B cell (primary cell): Measurements from ENCODE around the gene TEKT4. TPM values are rescaled to one million over a fixed set of nuclear protein-coding genes. Genes with fewer than 3 reads are reported as not detected.

Experiments used
- ATAC-seq: fragments of 200-7000 bp; cut with Tn5 transposase; one replicate; pipeline ENCODE4 v1.10.0; 2021; ENCODE audit warnings: low read depth, mild to moderate bottlenecking, moderate number of reproducible peaks, moderate library complexity
- CTCF ChIA-PET: fragments of 350-600 bp; sonication (Branson Sonifier 250); formaldehyde crosslinking; loops from one replicate; lab custom pipeline; 2021; ENCODE audit warnings: antibody characterized with exemption, inconsistent platforms; lab: Charles Lee
- POLR2A ChIA-PET: fragments of 350-600 bp; sonication (Branson Sonifier 250); formaldehyde crosslinking; loops from one replicate; lab custom pipeline; 2021; ENCODE audit warnings: antibody characterized with exemption; lab: Charles Lee
- DNase-seq: peaks from one replicate; pipeline ENCODE4 v3.0.0; 2013
- H2AFZ ChIP-seq: 2 replicates; pipeline ENCODE4 v1.6.1; 2012; ENCODE audit warnings: mild to moderate bottlenecking, low read depth, low read length; ENCODE audit not compliant: insufficient read depth, poor library complexity, severe bottlenecking
- H3K27ac ChIP-seq, 2 donors: 1 replicate in 1 of 2; 2 replicates in 1 of 2; pipeline ENCODE4 v1.5.1; 2012 to 2013; ENCODE audit warnings: low read length in 2 of 2, mild to moderate bottlenecking in 2 of 2, moderate library complexity in 1 of 2
- H3K27me3 ChIP-seq, 4 experiments: fragments of 200-600 bp in 1 of 4; sonication (generic) in 1 of 4; replicated peaks in 1 of 4; 1 replicate in 2 of 4; 2 replicates in 2 of 4; pipeline versions ENCODE4 v1.6.1 to v1.7.0; 2013 to 2016; ENCODE audit warnings: low read length in 3 of 4, mild to moderate bottlenecking in 2 of 4, mixed read lengths in 1 of 4, moderate library complexity in 1 of 4; ENCODE audit not compliant: insufficient read depth in 4 of 4, control insufficient read depth in 3 of 4; ENCODE audit errors: control extremely low read depth in 1 of 4
- H3K36me3 ChIP-seq, 2 experiments: replicated peaks in 1 of 2; 1 replicate in 1 of 2; 2 replicates in 1 of 2; pipeline versions ENCODE4 v1.6.1 to v1.7.1; 2013; ENCODE audit warnings: low read length in 1 of 2; ENCODE audit not compliant: insufficient read depth in 2 of 2, control insufficient read depth in 1 of 2; ENCODE audit errors: control extremely low read depth in 1 of 2, extremely low read depth in 1 of 2
- H3K4me1 ChIP-seq, 2 donors: fragments of 200-600 bp in 1 of 2; sonication (generic) in 1 of 2; 1 replicate in 1 of 2; 2 replicates in 1 of 2; pipeline versions ENCODE4 v1.5.1 to v1.6.1; 2013 to 2017; ENCODE audit warnings: low read length in 2 of 2; ENCODE audit not compliant: control insufficient read depth in 2 of 2, insufficient read depth in 2 of 2
- H3K4me2 ChIP-seq: replicated peaks from 2 replicates; pipeline ENCODE3; 2012; ENCODE audit warnings: mild to moderate bottlenecking, low read depth, low read length; ENCODE audit not compliant: poor library complexity, severe bottlenecking
- H3K4me3 ChIP-seq, 5 experiments: fragments of 200-600 bp in 1 of 5; sonication (generic) in 1 of 5; 1 replicate in 3 of 5; 2 replicates in 2 of 5; pipeline versions ENCODE4 v1.5.1 to v1.7.0; 2011 to 2016; ENCODE audit warnings: low read length in 4 of 5, mild to moderate bottlenecking in 4 of 5, low read depth in 2 of 5, control low read depth in 1 of 5, moderate library complexity in 1 of 5; ENCODE audit not compliant: insufficient read depth in 1 of 5; ENCODE audit errors: control extremely low read depth in 1 of 5, extremely low read depth in 1 of 5
- H3K79me2 ChIP-seq: fragments of 200-600 bp; sonication (generic); one replicate; pipeline ENCODE4 v1.6.0; 2016; ENCODE audit warnings: low read length; ENCODE audit not compliant: control insufficient read depth, insufficient read depth
- H3K9ac ChIP-seq: fragments of 200-600 bp; sonication (generic); 2 replicates; pipeline ENCODE4 v1.6.1; 2017; ENCODE audit warnings: mild to moderate bottlenecking, low read length, moderate library complexity
- H3K9me3 ChIP-seq, 3 donors: one replicate each; pipeline versions ENCODE4 v1.6.1 to v1.7.1; 2013; ENCODE audit warnings: low read length in 2 of 3; ENCODE audit not compliant: control insufficient read depth in 2 of 3, insufficient read depth in 1 of 3; ENCODE audit errors: control extremely low read depth in 1 of 3
- H4K20me1 ChIP-seq: 2 replicates; pipeline ENCODE4 v1.6.0; 2012; ENCODE audit warnings: mild to moderate bottlenecking, low read length; ENCODE audit not compliant: insufficient read depth, control insufficient read depth, poor library complexity, severe bottlenecking
- H3K27ac Mint-ChIP-seq: one replicate; pipeline ENCODE4 v1.8.0; 2021; ENCODE audit warnings: mixed read lengths
- H3K27me3 Mint-ChIP-seq: one replicate; pipeline ENCODE4 v1.8.0; 2021; ENCODE audit warnings: mixed read lengths
- H3K4me1 Mint-ChIP-seq: one replicate; pipeline ENCODE4 v1.8.0; 2021; ENCODE audit warnings: mixed read lengths
- H3K4me3 Mint-ChIP-seq: one replicate; pipeline ENCODE4 v1.8.0; 2021; ENCODE audit warnings: mixed read lengths
- H3K9me3 Mint-ChIP-seq: one replicate; pipeline ENCODE4 v1.8.0; 2022; ENCODE audit warnings: mixed read lengths; ENCODE audit not compliant: insufficient read depth
- CTCF ChIP-seq: fragments of 200-600 bp; IDR thresholded peaks from one replicate; pipeline ENCODE4 v1.8.0; 2022; ENCODE audit warnings: antibody characterized with exemption, mild to moderate bottlenecking
- EZH2 ChIP-seq: IDR thresholded peaks from 2 replicates; pipeline ENCODE4 v1.6.1; 2012; ENCODE audit warnings: borderline replicate concordance, low read depth, mild to moderate bottlenecking, moderate library complexity, low read length; ENCODE audit not compliant: insufficient read depth, poor library complexity, severe bottlenecking
- WGBS: methylation state at CpG from one replicate; pipeline ENCODE4 v1.1.5; 2013; ENCODE audit warnings: missing lambda C conversion rate; ENCODE audit not compliant: insufficient coverage; 5-methylcytosine and 5-hydroxymethylcytosine counted together
- intact Hi-C: fragments of 100-400 bp; cut with micrococcal nuclease; formaldehyde crosslinking; loops from one replicate; pipeline ENCODE4 v1.10.0; 2022
- polyA plus RNA-seq: library from polyadenylated mRNA; depleted of rRNA; stranded (reverse); fragments of >200 nt; gene quantifications from 2 replicates; pipeline ENCODE4 v1.2.3, GENCODE V29; 2012
- total RNA-seq, 2 donors: library from RNA; stranded (reverse); fragments of 120-200 nt in 1 of 2; gene quantifications; 1 replicate in 1 of 2; 2 replicates in 1 of 2; pipeline versions ENCODE4 v1.2.3 to v1.2.4, GENCODE V29; 2013 to 2022

The TEKT4 gene
- total and polyA plus RNA-seq, 2 donors (not counting 1 experiment from before 2014, with no cell fraction given), result not detected

GRCh38 chr2:94872676-94873361 is 1.6 kb downstream of the TEKT4 start:
- Histone ChIP-seq H4K20me1 (no peaks in the 10 kb centered on the region), H3K9ac (no peak overlapping the region), H3K79me2 (no peaks in the 10 kb centered on the region), H2AFZ (no peak overlapping the region), H3K36me3 (no peaks in the 10 kb centered on the region), H3K27ac (no peak overlapping the region), H3K4me3 (no peak overlapping the region), H3K27me3 (peaks cover 0 to 2% (median 0%) of the 10 kb centered on the region in 4 experiments), H3K9me3 (peaks cover 0 to 22% (median 0%) of the 10 kb centered on the region in 3 donors), H3K4me1 (no peaks in the 10 kb centered on the region), H3K4me2 (no peak overlapping the region)
- TF ChIP-seq EZH2, result no peak
- TF ChIP-seq CTCF, result no peak
- H3K27ac Mint-ChIP-seq, result no peak overlapping the region
- H3K4me3 Mint-ChIP-seq, result no peak overlapping the region
- H3K27me3 Mint-ChIP-seq, result peaks cover 2% of the 10 kb centered on the region
- CTCF ChIA-PET, result interaction anchor here (1.1 kb wide), 1 partner anchor 8 kb away, joined by 4 read pairs; no protein-coding TSS in a partner anchor
- intact Hi-C loops, result no loop called here
- no peaks in the 10 kb centered on the region for H3K9me3 Mint-ChIP-seq
- H3K4me1 Mint-ChIP-seq, result no peaks in the 10 kb centered on the region
- DNase-seq (no peak), ATAC-seq (no peak)
- WGBS, result 79% methylated on average over 7 of the region's 12 CpGs
- POLR2A ChIA-PET, result no interaction called here
